Measurements from ENCODE around the gene BATF3.

BATF3 gene

GRCh38 chr1:212702672-212703071 is 3.0 kb upstream of the BATF3 start:
- DNase-seq = no peak

DNA sequence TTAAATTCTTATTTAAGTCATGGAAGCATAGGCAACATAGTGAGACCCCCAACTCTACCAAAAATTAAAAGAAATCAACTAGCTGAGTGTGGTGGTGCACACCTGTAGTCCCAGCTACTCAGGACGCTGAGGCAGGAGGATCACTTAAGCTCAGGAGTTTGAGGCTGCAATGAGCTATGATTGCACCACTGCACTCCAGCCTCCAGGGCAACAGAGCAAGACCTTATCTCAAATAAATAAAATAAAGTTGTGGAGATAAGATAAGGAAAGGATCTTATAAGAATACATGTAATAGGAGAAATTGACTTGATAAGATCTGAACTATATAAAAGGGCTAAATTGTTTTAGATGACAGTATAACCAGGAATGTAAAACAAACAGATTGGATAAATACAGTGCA is 2.3 kb upstream of the BATF3 start:
- no peak for DNase-seq

DNA sequence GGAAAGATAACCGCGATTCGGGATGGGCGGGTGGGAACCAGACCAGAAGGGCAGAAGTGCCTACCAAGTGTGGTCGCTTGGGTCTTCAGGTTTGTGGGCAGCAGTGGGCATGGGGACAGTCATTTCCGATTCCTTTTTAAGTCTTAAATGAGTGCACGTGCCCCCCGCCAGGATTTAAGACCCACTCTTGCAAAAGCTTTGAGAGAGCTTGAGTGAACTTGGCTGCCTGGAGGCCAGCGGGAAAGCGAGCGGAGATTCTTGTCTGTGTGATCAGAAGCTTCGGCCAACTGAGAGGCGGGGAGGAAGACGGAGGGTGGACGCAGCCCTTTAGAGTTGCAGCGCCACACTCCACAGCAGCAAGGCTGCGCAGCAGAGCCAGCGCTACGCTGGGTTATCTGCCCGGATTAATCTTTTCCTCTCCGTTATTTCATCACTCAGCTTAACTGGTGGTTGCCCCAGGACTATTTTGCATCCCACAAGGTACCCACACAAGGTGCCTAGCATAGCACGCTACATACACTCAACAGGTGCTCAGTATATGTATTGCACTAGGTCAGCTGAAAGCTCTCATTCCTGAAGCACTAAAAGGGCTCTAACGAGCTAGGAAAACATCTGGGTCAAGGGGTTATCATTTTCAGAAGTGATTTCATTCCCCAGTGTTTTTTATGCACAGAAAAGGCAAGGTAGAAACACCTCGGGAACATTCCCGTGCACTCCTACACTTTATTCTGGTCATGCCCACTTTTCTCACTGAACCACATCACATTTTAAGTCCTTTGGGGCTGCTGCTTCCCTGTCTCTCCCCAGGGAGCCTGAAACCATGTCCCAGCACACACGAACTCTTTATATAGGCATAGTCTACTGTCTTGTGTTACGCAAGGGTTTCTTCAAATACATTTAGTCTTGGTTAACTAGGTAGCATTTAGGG is 1.5 kb upstream of the BATF3 start:
- peak in 1 of 2 experiments; percentile 11 for DNase-seq

GRCh38 chr1:212700223-212700891 is 717 bp upstream of the BATF3 start:
- DNase-seq = peak in 1 of 2 experiments; percentile 14

- DNase-seq = peak in 1 of 2 experiments; percentile 32
These were observed 476 bp downstream of the BATF3 start for GRCh38 chr1:212699104-212699624.

- DNase-seq = no peak
These were observed 1.1 kb downstream of the BATF3 start for GRCh38 chr1:212698467-212699103.

GRCh38 chr1:212696721-212697331 is 2.8 kb downstream of the BATF3 start:
- no peak for DNase-seq

DNA sequence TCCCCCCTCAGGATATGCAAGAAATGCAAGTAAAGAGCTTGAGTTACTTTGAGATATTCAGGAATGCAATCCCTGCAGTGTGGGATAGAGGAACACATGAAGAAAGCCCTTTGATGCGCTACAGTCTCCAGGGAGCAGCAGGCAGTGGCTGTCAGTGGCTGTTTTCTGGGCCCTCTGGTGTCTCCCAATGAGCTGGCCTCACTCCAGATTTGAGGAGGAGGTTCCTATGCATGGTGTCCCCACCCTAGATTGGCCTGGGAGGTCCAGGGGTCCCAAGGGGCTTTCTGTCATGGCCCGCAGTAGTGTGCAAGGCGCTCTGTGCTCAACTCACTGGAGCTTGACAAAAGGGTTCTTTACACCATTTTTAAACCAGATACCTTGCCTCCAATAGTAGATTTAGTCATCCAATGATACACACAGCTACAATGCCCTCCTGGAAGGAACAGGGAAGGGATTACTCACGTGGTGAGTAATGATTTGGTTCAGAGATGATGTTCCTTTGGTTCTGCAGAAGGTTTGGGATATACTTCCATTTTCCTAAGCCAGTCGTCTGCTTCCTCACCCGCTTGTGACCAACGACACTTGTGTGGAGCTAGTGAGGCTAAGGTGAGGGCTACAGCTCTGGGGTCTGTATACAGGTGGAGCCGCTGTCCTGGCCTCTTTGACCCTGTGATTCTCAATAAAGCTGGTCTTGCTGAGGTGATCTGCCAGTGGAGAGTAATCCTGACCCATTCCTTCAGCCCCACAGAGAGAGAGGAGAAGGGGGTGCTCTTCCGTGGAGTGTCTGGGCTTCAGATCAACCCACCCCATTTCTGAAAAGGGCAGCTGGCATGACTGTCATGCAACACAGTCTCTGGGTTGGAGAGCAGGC is 6.6 kb downstream of the BATF3 start:
- DNase-seq = no peak

DNA sequence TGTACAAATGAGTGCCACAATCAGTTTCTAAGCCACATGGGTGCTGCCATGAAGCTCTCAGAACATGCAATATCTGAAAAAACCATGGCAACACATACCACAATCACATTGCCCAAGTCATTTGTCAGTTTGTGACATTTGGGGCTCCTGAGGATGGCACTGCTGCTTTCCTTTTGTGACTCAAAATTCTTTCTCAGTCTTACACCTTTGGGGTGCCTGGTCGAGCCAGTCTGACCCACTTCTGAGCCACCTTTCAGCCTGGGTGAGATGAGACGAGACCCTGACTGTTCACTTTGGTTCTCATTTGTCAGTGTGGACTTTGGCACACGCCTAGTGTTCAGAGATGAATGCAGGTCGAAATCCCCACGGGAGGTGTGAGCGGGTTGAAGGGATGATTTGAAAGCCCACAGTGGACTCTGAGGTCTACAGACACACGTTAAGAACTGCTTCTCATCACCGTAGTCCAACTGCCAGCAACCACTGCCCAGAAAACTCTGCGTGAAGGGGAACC is 8.0 kb downstream of the BATF3 start:
- DNase-seq = no peak

DNA sequence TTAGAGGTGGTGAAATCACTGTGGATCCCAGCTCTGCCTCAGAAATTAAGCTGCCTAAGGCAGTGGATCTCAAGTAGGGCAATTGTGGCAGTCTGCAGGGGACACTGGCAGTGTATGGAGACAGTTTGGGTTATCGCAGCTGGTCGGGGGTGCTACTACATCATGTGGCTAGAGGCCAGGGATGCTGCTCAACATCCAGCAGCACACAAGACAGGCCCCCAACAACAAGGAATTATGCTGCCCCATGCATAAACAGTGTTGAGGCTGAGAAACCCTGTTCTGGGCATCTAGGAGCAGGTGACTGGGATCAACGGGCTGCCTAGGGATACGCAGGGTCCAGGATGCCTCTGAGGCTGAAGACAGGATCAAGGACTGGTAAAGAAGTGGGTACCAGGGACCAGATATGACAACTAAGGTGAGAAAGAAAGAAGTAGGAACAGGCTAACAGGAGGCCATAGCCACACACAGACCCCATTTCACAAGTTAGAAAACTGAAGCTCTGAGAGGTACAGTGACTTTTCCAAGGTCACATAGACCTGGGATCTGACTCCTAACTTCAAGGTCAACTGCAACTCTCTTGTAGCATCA is 8.7 kb downstream of the BATF3 start:
- no peak for DNase-seq

GRCh38 chr1:212689758-212690529 is 9.7 kb downstream of the BATF3 start:
- DNase-seq = no peak

DNA sequence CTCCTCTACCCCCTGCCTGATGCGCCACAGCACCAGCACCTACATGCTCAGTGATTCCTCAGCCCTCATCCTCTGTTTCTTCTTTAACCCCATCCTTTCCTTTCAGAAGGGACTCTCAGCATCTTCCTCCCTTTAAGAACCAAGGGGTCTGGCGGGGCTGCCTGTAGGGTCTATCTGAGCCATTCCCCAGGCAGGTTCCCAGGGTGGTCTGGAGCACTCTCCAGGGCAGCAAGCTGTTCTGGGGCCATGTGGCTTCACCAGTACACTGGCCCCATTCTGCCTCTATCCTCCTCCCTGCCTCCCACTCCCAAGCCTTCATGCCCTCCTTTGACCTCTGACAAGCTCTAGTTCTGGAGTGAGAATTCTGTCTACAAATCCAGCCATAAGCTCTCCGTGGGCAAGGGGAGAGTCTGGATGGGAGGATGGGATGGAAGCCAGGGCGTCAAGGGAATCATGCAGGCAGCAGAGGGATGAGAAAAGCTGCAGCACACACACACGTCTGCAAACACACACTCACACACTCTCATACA is 10.4 kb downstream of the BATF3 start:
- DNase-seq = no peak

DNA sequence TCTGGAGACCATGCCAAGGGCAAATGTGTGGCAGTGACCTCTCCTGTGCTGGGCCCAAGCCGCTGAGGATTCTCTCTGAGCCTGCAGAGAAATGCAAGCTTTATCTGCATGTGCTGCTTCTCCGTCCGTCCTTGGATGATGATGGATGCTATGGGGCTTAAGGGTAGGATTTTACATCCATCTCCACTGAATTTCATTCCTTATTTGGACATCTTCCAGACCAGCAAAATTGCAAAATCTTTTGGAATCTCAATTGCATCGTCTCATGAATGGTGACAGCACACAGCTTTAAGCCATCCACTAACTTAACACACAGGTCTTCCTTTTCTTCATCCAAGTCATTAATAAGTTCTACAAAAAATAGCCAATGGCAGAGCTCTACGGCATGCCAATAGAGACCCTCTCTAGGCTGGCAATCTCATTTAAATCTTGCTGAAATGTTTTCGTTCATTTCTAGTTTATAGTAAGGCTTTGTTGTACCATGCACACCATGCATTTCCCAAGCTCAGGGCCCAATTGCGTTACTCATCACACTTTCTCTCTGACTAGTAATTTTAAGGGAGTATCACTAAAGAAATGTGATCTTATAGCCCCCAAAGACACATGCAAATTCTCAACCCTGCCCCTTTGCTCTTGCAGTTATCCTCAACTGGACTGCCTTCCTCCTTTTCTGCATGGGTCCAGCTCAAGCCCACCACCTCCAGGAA is 11.1 kb downstream of the BATF3 start:
- DNase-seq = no peak

GRCh38 chr1:212687811-212688210 is 11.8 kb downstream of the BATF3 start:
- DNase-seq = no peak

DNA sequence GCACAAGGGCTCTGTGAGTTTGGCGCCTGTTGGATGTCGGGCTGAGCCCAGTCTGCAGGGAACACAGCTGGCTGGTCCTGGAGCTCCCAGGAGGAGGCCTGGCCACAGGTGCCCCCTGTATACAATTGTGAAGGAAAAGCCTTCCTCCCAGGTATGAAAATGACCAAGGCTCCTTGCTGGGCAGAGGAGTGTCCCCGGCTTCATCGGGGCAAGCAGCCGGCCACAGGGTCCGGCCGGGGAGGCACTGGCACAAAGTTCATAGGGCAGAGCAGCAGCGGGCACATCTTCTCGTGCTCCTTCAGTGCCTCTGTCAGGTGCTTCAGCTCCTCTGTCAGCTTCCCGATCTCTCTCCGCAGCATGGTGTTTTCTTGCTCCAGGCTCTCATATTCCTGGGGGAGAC is 13.0 kb downstream of the BATF3 start:
- DNase-seq = no peak

DNA sequence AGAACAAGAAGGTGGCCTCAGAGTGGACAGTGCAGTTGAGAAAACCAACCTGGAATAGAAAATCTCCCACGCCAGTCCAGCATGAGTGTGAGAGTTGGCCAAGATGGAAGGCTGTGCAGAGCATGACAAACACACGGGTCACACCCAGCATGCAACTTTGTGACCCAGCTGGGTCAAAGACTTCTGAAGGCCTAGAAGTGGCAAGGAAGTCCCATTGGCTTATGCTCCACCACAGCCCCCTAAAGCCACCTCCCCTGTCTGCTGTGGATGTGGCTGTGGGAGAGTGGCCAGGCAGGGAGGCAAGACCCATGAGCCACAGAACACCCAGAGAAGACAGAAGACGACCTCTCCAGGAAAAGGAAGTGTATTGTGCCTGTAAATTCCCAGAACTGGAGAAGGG is 13.6 kb downstream of the BATF3 start:
- DNase-seq = no peak

DNA sequence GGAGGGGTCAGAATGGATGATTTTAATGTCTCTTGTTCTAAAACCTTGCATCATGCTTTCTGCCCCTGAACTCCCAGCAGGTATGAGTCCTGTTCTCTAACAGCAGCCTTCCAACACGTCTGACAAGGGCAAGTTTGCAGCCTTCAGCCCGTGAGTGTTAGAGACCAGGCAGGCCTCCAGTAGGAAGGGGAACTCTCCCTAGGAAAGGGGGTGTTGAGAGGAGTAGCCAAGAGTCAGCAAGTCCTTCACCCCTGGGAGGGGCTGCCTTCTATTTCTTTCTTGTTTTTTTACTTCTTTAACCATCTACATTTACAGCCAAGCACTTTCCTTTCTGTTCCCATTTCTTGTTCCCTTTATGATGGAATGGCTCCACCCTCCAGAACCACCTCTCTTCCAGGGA is 14.2 kb downstream of the BATF3 start:
- no peak for DNase-seq

GRCh38 chr1:212684521-212685090 is 15.0 kb downstream of the BATF3 start:
- no peak for DNase-seq

- DNase-seq = no peak
These were observed 15.6 kb downstream of the BATF3 start for GRCh38 chr1:212684076-212684475.

Measured in SW 1271 (cell line).